Measurements from ENCODE around the gene DNAJC4.

Gene DNAJC4

DNA sequence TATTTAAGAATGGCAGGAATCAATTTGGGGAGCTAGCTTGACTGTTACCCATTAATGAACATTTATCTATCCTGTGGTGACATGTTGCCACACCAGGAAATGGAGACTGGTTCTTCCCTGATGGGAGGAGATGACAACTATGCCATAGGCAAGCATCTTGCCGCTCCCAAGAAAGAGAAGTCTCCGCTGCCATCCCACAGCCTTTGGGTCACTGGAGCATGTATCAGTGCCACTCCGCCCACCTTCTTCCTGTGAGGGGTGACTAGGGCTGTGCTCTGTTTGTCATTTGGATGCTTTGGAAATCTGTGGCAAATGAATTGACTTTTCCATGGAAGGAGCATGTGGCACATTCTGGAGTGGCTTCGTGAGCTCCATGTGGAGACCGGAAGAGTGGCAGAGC is 37.9 kb upstream of the DNAJC4 start:
- TF ChIP-seq EZH2 (IDR thresholded peaks at IDR 0.05) (no peak), FOXP2 (optimal IDR thresholded peaks at IDR 0.05; ENCODE audit: control extremely low read depth, extremely low read length, insufficient read depth) (no peak), POLR2AphosphoS5 (IDR thresholded peaks at IDR 0.05; ENCODE audit: borderline replicate concordance, low read depth, low read length) (no peak)
- no peak overlapping the region for H3K27ac ChIP-seq
- no peak overlapping the region for H3K4me3 ChIP-seq
- H3K9ac ChIP-seq (ENCODE audit: insufficient read length), result no peak overlapping the region
- peaks cover 64% of the 10 kb centered on the region for H3K36me3 ChIP-seq (ENCODE audit: insufficient read depth, low read length)
- H3K9me3 ChIP-seq (ENCODE audit: low read depth, low read length), result no peaks in the 10 kb centered on the region
- no peak for DNase-seq (ENCODE audit: low read depth, low spot score)

- peaks cover 91% of the 10 kb centered on the region for H3K36me3 ChIP-seq (ENCODE audit: insufficient read depth, low read length)
- H3K4me3 ChIP-seq, result no peak overlapping the region
- no peak overlapping the region for H3K9ac ChIP-seq (ENCODE audit: insufficient read length)
- no peaks in the 10 kb centered on the region for H3K9me3 ChIP-seq (ENCODE audit: low read depth, low read length)
- TF ChIP-seq EZH2 (IDR thresholded peaks at IDR 0.05), result no peak
- no peak for TF ChIP-seq POLR2AphosphoS5 (IDR thresholded peaks at IDR 0.05; ENCODE audit: borderline replicate concordance, low read depth, low read length)
- TF ChIP-seq FOXP2 (optimal IDR thresholded peaks at IDR 0.05; ENCODE audit: control extremely low read depth, extremely low read length, insufficient read depth), result no peak
- DNase-seq (ENCODE audit: low read depth, low spot score), result no peak
- no peak overlapping the region for H3K27ac ChIP-seq
Measured at GRCh38 chr11:64196626-64197025, 33.7 kb upstream of the DNAJC4 start.

- H3K27ac ChIP-seq, result no peak overlapping the region
- peaks cover 92% of the 10 kb centered on the region for H3K36me3 ChIP-seq (ENCODE audit: insufficient read depth, low read length)
- H3K9ac ChIP-seq (ENCODE audit: insufficient read length), result no peak overlapping the region
- no peak overlapping the region for H3K4me3 ChIP-seq
- no peak for TF ChIP-seq FOXP2 (optimal IDR thresholded peaks at IDR 0.05; ENCODE audit: control extremely low read depth, extremely low read length, insufficient read depth)
- no peak for TF ChIP-seq EZH2 (IDR thresholded peaks at IDR 0.05)
- TF ChIP-seq POLR2AphosphoS5 (IDR thresholded peaks at IDR 0.05; ENCODE audit: borderline replicate concordance, low read depth, low read length), result no peak
- no peak for DNase-seq (ENCODE audit: low read depth, low spot score)
- no peaks in the 10 kb centered on the region for H3K9me3 ChIP-seq (ENCODE audit: low read depth, low read length)
Measured at GRCh38 chr11:64198511-64198910, 31.8 kb upstream of the DNAJC4 start.

- no peak for DNase-seq (ENCODE audit: low read depth, low spot score)
Measured at GRCh38 chr11:64201543-64201942, 28.8 kb upstream of the DNAJC4 start.

GRCh38 chr11:64202992-64203391 is 27.4 kb upstream of the DNAJC4 start:
- Histone ChIP-seq H3K4me3 (no peak overlapping the region), H3K9ac (ENCODE audit: insufficient read length) (no peak overlapping the region), H3K9me3 (ENCODE audit: low read depth, low read length) (no peaks in the 10 kb centered on the region), H3K36me3 (ENCODE audit: insufficient read depth, low read length) (peaks cover 71% of the 10 kb centered on the region), H3K27ac (peak overlapping the region; percentile 60)
- no peak for DNase-seq (ENCODE audit: low read depth, low spot score)
- TF ChIP-seq EZH2 (IDR thresholded peaks at IDR 0.05), result no peak
- TF ChIP-seq FOXP2 (optimal IDR thresholded peaks at IDR 0.05; ENCODE audit: control extremely low read depth, extremely low read length, insufficient read depth), result no peak
- TF ChIP-seq POLR2AphosphoS5 (IDR thresholded peaks at IDR 0.05; ENCODE audit: borderline replicate concordance, low read depth, low read length), result no peak

More at GRCh38 chr11:64201543-64201942, 28.8 kb upstream of the DNAJC4 start:
- H3K36me3 ChIP-seq (ENCODE audit: insufficient read depth, low read length), result peaks cover 85% of the 10 kb centered on the region
- no peak overlapping the region for H3K27ac ChIP-seq
- H3K4me3 ChIP-seq, result no peak overlapping the region
- H3K9ac ChIP-seq (ENCODE audit: insufficient read length), result no peak overlapping the region
- TF ChIP-seq POLR2AphosphoS5 (IDR thresholded peaks at IDR 0.05; ENCODE audit: borderline replicate concordance, low read depth, low read length) (no peak), FOXP2 (optimal IDR thresholded peaks at IDR 0.05; ENCODE audit: control extremely low read depth, extremely low read length, insufficient read depth) (no peak)
- no peaks in the 10 kb centered on the region for H3K9me3 ChIP-seq (ENCODE audit: low read depth, low read length)

DNA sequence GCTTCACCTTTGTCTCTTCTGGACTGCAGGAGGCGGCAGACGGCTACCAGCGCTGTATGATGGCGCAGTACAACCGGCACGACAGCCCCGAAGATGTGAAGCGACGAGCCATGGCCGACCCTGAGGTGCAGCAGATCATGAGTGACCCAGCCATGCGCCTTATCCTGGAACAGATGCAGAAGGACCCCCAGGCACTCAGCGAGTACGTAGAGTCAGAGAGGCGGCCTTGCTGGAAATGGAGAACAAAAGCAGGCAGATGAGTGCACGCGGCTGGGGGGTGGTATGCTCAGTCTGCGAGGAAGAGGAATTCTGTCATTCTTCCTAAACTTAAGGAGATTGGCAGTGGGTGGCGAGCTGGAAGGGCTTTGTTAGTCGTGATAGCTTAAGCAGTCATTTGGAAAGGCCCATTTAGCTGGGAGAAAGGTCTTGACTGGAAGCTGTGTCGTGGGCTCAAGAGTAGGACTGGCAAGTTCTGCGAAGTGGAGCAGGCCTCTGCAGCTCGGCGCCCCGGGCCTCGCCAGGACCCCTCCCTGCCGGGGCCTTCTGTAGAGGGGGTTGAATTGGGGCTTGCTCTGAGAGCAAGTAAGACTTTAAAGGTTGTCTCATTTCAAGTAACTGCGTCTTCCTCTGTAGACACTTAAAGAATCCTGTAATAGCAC is 26.8 kb upstream of the DNAJC4 start:
- Histone ChIP-seq H3K9ac (ENCODE audit: insufficient read length) (no peak overlapping the region), H3K36me3 (ENCODE audit: insufficient read depth, low read length) (peaks cover 65% of the 10 kb centered on the region), H3K4me3 (no peak overlapping the region), H3K9me3 (ENCODE audit: low read depth, low read length) (no peaks in the 10 kb centered on the region), H3K27ac (peak overlapping the region; percentile 74)
- no peak for DNase-seq (ENCODE audit: low read depth, low spot score)
- no peak for TF ChIP-seq EZH2 (IDR thresholded peaks at IDR 0.05)
- no peak for TF ChIP-seq POLR2AphosphoS5 (IDR thresholded peaks at IDR 0.05; ENCODE audit: borderline replicate concordance, low read depth, low read length)
- no peak for TF ChIP-seq FOXP2 (optimal IDR thresholded peaks at IDR 0.05; ENCODE audit: control extremely low read depth, extremely low read length, insufficient read depth)

- peak overlapping the region; percentile 74 for H3K27ac ChIP-seq
- no peak overlapping the region for H3K9ac ChIP-seq (ENCODE audit: insufficient read length)
- DNase-seq (ENCODE audit: low read depth, low spot score), result no peak
- peaks cover 60% of the 10 kb centered on the region for H3K36me3 ChIP-seq (ENCODE audit: insufficient read depth, low read length)
- TF ChIP-seq EZH2 (IDR thresholded peaks at IDR 0.05) (no peak), POLR2AphosphoS5 (IDR thresholded peaks at IDR 0.05; ENCODE audit: borderline replicate concordance, low read depth, low read length) (no peak), FOXP2 (optimal IDR thresholded peaks at IDR 0.05; ENCODE audit: control extremely low read depth, extremely low read length, insufficient read depth) (no peak)
- H3K4me3 ChIP-seq, result no peak overlapping the region
- H3K9me3 ChIP-seq (ENCODE audit: low read depth, low read length), result no peaks in the 10 kb centered on the region
Measured at GRCh38 chr11:64204080-64204440, 26.3 kb upstream of the DNAJC4 start.

GRCh38 chr11:64204464-64204989 is 25.8 kb upstream of the DNAJC4 start:
- Histone ChIP-seq H3K27ac (peak overlapping the region; percentile 74), H3K9me3 (ENCODE audit: low read depth, low read length) (no peaks in the 10 kb centered on the region), H3K9ac (ENCODE audit: insufficient read length) (no peak overlapping the region), H3K4me3 (no peak overlapping the region), H3K36me3 (ENCODE audit: insufficient read depth, low read length) (peaks cover 60% of the 10 kb centered on the region)
- peak; percentile 43; the same call in 1 of the 2 replicates for TF ChIP-seq POLR2AphosphoS5 (IDR thresholded peaks at IDR 0.05; ENCODE audit: borderline replicate concordance, low read depth, low read length)
- no peak for TF ChIP-seq EZH2 (IDR thresholded peaks at IDR 0.05)
- TF ChIP-seq FOXP2 (optimal IDR thresholded peaks at IDR 0.05; ENCODE audit: control extremely low read depth, extremely low read length, insufficient read depth), result peak; percentile 46
- DNase-seq (ENCODE audit: low read depth, low spot score), result peak; percentile 87
